Fibroblast of villous mesenchyme (primary cell): Measurements from ENCODE around the gene UGDH. TPM values are rescaled to one million over a fixed set of nuclear protein-coding genes. Genes with fewer than 3 reads are reported as not detected.

Experiments
- DNase-seq: peaks from one replicate; pipeline ENCODE4 v3.0.0-alpha.2; 2010; ENCODE audit warnings: low read depth
- H3K4me3 ChIP-seq: 2 replicates; pipeline ENCODE4 v1.5.1; 2011; ENCODE audit warnings: low read depth, mild to moderate bottlenecking, low read length
- total RNA-seq: library from RNA; depleted of rRNA; stranded (reverse); fragments of >200 nt; gene quantifications from 2 replicates; pipeline ENCODE4 v1.2.3, GENCODE V29; 2012
- TF ChIP-seq, protein P1 (sequence below): IDR thresholded peaks from 2 replicates; pipeline ENCODE4 v1.5.1; 2012; ENCODE audit warnings: low read depth, mild to moderate bottlenecking, low read length; ENCODE audit not compliant: insufficient read depth

The UGDH gene
- 159 and 163 TPM in 2 replicates for total RNA-seq

DNA sequence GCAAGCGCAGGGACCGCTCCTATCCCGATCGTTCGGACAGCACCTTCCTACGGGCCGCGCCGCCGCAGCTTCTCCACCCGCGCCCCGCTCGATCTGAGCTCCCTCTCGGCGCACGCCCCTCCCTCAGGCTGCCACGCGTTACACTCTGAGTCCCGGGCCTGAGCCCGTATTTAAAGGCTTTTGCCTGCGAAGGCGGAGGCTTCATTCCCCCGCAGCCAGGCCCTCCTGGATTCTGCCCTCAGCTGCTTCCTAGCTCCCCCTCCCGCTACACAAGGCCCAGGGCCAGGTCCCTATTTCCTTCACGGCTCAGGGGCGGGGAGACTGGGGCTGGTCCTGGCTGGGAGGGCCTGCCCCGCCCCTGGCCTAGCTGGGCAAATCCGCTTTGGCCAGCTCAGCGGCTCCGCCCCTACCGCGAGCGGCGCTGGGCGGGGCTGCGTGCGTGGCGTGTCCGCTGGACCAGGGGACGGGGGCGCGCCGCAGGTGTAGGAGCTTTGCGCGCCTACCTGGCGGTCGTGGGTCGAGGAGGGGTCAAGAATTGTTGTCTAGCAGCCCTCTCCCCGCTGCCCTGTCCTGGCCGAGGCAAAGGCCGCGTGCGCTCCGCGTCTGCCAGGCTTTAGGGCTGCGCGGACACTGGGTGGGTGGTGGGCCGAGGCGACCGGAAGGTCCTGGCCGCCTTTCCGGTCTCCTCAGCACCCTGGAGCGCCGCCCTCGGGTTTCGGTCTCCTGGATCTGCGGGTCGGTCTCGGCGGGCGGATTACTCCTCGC is at the start of gene UGDH:
Gene UGDH (minus strand): TSS at position 144 of the 765 bp plus-strand sequence. CDS start 5,927 bp downstream, outside the sequence.
- H3K4me3 ChIP-seq, result peak within 1 kb of the TSS; percentile 99
- peak; percentile 99 for DNase-seq
- TF ChIP-seq, protein P1, sequence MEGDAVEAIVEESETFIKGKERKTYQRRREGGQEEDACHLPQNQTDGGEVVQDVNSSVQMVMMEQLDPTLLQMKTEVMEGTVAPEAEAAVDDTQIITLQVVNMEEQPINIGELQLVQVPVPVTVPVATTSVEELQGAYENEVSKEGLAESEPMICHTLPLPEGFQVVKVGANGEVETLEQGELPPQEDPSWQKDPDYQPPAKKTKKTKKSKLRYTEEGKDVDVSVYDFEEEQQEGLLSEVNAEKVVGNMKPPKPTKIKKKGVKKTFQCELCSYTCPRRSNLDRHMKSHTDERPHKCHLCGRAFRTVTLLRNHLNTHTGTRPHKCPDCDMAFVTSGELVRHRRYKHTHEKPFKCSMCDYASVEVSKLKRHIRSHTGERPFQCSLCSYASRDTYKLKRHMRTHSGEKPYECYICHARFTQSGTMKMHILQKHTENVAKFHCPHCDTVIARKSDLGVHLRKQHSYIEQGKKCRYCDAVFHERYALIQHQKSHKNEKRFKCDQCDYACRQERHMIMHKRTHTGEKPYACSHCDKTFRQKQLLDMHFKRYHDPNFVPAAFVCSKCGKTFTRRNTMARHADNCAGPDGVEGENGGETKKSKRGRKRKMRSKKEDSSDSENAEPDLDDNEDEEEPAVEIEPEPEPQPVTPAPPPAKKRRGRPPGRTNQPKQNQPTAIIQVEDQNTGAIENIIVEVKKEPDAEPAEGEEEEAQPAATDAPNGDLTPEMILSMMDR, result no peak

DNA sequence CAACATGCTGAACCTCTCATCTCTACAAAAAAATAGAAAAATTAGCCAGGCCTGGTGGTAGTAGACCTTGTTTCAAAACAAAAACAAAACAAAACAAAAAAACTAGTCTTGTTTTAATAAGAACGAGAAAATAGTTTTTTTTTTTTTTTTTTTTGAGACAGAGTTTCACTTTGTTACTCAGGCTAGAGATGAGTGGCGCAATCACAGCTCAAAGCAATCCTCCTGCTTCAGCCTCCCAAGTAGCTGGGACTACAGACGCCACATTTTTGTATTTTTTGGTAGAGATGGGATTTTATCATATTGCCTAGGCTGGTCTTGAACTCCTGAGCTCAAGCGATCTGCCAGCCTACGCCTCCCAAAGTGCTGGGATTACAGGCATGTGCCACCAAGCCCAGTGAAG is 47.7 kb upstream of the UGDH start:
- TF ChIP-seq, protein P1, result no peak
- peak; percentile 20 for DNase-seq
- H3K4me3 ChIP-seq, result no peak overlapping the region

DNA sequence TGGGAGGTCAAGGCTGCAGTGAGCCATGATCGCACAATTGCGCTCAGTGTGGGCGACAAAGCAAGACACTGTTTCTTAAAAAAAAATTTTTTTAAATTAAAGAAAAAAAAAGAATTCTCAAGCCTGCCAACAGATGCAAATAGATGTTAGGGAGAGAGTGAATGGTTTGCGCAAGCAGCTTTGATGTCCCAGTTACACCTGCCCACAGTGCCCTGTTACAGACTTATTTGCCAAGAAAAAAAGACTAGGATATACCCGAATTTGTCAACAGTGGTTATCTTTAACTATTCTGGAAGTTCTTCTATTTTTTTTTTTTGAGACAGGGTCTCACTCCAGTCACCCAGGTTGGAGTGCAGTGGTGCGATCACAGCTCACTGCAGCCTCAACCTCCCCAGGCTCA is 44.3 kb upstream of the UGDH start:
- H3K4me3 ChIP-seq, result no peak overlapping the region
- TF ChIP-seq, protein P1, result no peak
- DNase-seq, result no peak

DNA sequence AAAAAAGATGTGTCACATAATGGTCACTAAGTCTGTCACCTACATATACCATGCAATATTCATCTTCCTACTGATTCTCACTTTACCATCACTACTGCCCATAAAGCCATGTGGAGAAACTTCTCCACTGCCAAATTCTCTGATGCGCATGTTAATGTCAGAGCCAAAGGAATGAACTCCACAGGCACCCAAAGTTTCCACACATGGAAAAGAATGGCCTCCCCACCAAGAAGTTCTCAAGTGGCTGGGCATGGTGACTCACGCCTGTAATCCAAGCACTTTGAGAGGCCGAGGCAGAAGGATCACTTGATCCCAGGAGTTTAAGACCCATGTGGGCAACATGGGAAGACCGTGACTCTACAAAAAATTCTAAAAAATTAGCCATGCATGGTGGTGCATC is 43.8 kb upstream of the UGDH start:
- DNase-seq, result no peak
- TF ChIP-seq, protein P1, result no peak
- no peak overlapping the region for H3K4me3 ChIP-seq

DNA sequence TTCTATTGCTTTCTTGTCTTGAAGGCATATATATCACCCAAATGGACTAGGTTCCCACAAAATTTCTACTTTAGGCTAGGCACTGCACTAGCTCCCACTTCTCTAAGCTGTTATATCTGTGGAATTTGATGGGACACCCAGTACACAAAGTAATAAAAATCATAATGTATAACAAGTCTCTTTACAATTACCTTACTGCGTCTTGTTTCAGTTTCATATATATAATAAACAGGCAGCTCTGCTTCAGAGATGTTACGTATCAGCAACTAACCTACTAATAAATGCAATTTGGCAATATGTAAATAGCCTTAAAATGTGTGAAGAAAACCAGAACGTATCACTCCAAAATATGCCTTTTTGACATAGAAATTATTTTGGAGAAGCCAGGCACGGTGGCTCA is 42.0 kb upstream of the UGDH start:
- TF ChIP-seq, protein P1, result no peak
- H3K4me3 ChIP-seq, result no peak overlapping the region
- DNase-seq, result no peak

DNA sequence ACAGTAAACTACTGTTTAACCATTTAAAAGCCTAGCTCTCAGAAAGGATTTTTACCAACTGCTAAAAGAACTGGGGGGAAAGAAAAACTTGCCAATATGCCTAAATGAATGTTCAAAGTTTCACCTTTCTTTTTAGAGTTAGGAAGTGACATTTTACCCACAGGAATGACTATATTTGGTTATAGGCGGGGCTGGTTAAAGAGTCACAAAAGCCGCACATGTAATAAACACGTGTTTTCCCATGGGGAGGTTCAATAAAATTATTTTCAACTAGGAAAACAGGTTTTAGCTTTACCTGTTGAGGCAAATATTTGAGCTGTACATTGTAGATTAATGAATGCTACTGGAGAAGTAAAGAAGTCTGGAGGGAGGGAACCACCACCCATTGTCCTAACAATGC is 41.6 kb upstream of the UGDH start:
- DNase-seq, result no peak
- TF ChIP-seq, protein P1, result no peak
- H3K4me3 ChIP-seq, result no peak overlapping the region
